ENCODE results near the gene CD3D. TPM values are rescaled to one million over a fixed set of nuclear protein-coding genes. Genes with fewer than 3 reads are reported as not detected.

CD3D gene
- total RNA-seq, 1 donor from 2014 or later = 8.5 TPM

DNA sequence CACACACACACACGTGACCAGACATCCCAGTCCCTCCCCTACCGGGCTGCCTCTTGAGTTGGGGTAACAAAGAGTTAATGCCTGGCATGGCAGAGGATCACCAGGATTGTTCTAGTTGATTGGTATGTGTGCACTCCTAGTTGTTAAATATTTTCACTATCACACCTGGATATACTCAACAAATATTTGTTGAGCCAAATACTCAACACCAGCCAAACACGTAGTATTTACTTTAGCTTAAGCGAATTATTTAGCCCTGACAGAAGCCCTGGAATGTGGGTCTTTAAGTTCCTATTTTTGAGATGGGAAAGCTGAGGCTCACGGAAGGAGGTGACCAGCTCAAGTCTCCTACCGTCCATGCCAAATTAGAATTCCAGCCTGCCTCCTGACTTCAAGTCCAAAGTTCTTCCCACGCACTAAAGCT is 27.5 kb downstream of the CD3D start:
- H3K9me3 ChIP-seq = no peaks in the 10 kb centered on the region
- no peak for DNase-seq
- peaks cover 4% of the 10 kb centered on the region for H3K27me3 ChIP-seq
- peak; percentile 27 for ATAC-seq
- H3K27ac ChIP-seq = peak overlapping the region; percentile 24
- no peaks in the 10 kb centered on the region for H3K36me3 ChIP-seq
- H3K4me3 ChIP-seq = no peak overlapping the region
- TF ChIP-seq, protein P1, sequence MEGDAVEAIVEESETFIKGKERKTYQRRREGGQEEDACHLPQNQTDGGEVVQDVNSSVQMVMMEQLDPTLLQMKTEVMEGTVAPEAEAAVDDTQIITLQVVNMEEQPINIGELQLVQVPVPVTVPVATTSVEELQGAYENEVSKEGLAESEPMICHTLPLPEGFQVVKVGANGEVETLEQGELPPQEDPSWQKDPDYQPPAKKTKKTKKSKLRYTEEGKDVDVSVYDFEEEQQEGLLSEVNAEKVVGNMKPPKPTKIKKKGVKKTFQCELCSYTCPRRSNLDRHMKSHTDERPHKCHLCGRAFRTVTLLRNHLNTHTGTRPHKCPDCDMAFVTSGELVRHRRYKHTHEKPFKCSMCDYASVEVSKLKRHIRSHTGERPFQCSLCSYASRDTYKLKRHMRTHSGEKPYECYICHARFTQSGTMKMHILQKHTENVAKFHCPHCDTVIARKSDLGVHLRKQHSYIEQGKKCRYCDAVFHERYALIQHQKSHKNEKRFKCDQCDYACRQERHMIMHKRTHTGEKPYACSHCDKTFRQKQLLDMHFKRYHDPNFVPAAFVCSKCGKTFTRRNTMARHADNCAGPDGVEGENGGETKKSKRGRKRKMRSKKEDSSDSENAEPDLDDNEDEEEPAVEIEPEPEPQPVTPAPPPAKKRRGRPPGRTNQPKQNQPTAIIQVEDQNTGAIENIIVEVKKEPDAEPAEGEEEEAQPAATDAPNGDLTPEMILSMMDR (IDR thresholded peaks at IDR 0.05) = no peak
- intact Hi-C loops (cut with DNase I) = no loop called here
- H3K4me1 ChIP-seq = peaks cover 34% of the 10 kb centered on the region

DNA sequence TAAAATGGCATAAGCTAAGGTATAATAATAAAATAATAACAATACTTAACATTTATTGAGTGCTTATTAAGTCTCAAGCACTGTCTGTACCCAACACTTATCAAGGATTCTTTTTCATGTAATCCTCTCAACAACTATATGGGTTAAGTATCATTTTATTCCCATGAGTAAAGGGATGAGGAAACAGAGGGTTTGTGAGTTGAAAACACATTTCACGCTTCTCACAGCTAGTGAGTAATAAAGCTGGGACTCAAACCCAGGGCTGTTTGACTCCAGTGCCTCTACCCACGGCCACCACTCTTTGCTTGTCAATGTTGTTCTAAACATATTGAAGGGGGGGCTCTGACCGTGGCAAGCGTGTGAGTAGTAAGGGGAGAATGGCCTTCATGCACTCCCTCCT is 29.3 kb downstream of the CD3D start:
- ATAC-seq (no peak), DNase-seq (no peak)
- H3K27me3 ChIP-seq = peaks cover 4% of the 10 kb centered on the region
- TF ChIP-seq, protein P1 (IDR thresholded peaks at IDR 0.05) = no peak
- intact Hi-C loops (cut with DNase I) = no loop called here
- no peaks in the 10 kb centered on the region for H3K9me3 ChIP-seq
- no peak overlapping the region for H3K4me3 ChIP-seq
- H3K36me3 ChIP-seq = no peaks in the 10 kb centered on the region
- peaks cover 24% of the 10 kb centered on the region for H3K4me1 ChIP-seq
- no peak overlapping the region for H3K27ac ChIP-seq

DNA sequence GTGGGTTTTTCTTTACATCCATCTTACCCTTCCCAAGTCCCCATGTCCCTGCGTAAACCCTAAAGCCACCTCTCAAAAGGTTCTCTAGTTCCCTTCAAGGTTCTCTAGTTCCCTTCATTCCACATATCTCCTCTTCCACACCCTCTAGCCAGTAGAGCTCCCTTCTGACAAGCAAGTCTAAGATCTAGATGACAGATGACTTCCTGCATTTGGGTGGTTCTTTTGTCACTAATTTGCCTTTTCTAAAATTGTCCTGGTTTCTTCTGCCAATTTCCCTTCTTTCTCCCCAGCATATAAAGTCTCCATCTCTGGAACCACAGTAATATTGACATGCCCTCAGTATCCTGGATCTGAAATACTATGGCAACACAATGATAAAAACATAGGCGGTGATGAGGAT is 30.2 kb downstream of the CD3D start:
- H3K36me3 ChIP-seq = no peaks in the 10 kb centered on the region
- intact Hi-C loops (cut with DNase I) = no loop called here
- H3K27ac ChIP-seq = no peak overlapping the region
- no peak overlapping the region for H3K4me3 ChIP-seq
- TF ChIP-seq, protein P1 (IDR thresholded peaks at IDR 0.05) = no peak
- DNase-seq (no peak), ATAC-seq (no peak)
- no peaks in the 10 kb centered on the region for H3K9me3 ChIP-seq
- peaks cover 24% of the 10 kb centered on the region for H3K4me1 ChIP-seq
- peaks cover 4% of the 10 kb centered on the region for H3K27me3 ChIP-seq

DNA sequence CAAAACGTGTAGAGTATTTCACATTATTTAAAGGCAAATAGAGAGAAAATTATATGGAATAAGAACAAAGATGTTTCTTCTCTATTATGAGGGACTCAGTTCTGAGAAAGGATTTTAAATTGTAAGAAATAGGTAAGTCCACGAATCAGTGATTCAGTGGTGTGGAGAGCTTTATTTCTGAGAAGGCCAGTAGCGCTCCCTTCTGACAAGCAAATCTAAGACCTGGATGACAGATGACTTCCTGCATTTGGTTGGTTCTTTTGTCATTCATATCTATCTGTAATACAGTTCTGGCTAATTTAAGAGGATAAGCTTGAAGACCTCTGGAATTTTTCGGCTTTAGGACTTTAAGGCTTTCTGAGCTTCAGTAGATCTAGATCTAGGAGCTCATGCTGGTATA is 31.0 kb downstream of the CD3D start:
- Histone ChIP-seq H3K4me1 (peaks cover 19% of the 10 kb centered on the region), H3K27ac (no peak overlapping the region), H3K9me3 (no peaks in the 10 kb centered on the region), H3K4me3 (no peak overlapping the region), H3K27me3 (peaks cover 4% of the 10 kb centered on the region), H3K36me3 (no peaks in the 10 kb centered on the region)
- TF ChIP-seq, protein P1 (IDR thresholded peaks at IDR 0.05) = no peak
- DNase-seq (no peak), ATAC-seq (no peak)
- intact Hi-C loops (cut with DNase I) = no loop called here

DNA sequence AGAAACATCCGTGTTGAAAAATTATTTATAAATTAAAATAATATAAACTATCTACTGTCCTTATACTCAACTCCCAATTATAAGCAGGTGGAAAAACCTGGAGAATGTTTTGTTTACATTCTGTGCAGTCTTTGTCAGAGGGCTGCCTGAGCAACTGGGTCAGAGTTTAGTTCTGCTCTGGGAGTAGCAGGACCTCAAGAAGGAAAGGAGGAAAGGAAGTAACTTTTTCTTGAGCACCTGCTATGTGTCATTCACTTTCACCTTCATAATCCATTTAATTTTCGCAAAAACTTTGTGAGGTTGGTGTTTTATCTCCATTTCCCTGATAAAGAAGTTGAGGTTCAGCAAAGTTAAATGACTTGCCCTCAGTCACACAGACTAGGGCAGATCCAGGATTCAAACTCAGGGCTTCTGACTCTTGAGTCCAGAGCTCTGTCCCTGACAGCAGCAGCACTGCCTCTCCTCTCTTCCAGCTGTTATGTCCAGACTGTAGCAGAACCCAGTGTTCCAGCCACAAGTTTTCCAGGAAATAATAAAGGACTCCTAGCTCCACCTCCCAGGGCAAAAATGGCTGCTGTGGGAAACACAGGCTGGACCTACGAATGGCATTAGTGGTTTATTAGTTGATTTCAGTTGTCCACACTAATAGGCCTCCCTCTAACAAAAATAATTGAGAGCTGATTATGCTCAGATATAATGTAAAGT is 31.6 kb downstream of the CD3D start:
- H3K27me3 ChIP-seq = peaks cover 4% of the 10 kb centered on the region
- DNase-seq = no peak
- no peaks in the 10 kb centered on the region for H3K9me3 ChIP-seq
- H3K27ac ChIP-seq = no peak overlapping the region
- intact Hi-C loops (cut with DNase I) = no loop called here
- H3K4me3 ChIP-seq = no peak overlapping the region
- TF ChIP-seq, protein P1 (IDR thresholded peaks at IDR 0.05) = no peak
- no peak for ATAC-seq
- no peaks in the 10 kb centered on the region for H3K36me3 ChIP-seq
- H3K4me1 ChIP-seq = peaks cover 13% of the 10 kb centered on the region

All from upper lobe of right lung (tissue), 1 donor.